ENCODE data around the gene CFDP1. TPM values are rescaled to one million over a fixed set of nuclear protein-coding genes. Genes with fewer than 3 reads are reported as not detected.
A peak's percentile ranks its signal among the peaks of the same experiment; 100 is the strongest.

Gene CFDP1
- total and polyA plus RNA-seq, 2 experiments from 2014 or later = 103 to 114 TPM

DNA sequence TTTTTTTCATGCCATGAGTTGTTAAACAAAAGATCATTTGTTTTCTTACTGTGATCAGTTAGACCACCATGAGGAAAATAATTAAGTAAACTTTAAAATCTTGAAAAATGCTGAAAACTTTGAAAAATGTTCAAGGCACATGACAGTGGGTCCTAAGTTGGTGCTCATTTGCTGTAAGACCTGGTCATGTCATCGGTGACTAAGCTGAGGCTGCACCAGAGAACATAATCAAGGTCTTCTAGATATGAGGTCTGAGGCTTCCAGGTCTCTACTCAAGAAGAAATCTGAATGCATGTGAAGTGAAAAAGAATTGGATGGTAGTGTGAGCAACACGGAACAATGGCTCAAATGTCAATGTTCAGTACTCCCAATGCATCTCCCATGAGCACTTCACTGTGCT, 87.6 kb downstream of the CFDP1 start:
- Histone ChIP-seq H3K4me1 (ENCODE audit: low read depth) (peaks cover 24% of the 10 kb centered on the region), H3K27ac (no peak overlapping the region), H3K4me3 (no peak overlapping the region), H3K36me3 (no peaks in the 10 kb centered on the region), H3K9me3 (ENCODE audit: low read depth) (no peaks in the 10 kb centered on the region), H3K27me3 (no peaks in the 10 kb centered on the region)
- DNase-seq (ENCODE audit: low read depth in 1 of 2, low spot score in 1 of 2) = no peak
- TF ChIP-seq, protein P1, sequence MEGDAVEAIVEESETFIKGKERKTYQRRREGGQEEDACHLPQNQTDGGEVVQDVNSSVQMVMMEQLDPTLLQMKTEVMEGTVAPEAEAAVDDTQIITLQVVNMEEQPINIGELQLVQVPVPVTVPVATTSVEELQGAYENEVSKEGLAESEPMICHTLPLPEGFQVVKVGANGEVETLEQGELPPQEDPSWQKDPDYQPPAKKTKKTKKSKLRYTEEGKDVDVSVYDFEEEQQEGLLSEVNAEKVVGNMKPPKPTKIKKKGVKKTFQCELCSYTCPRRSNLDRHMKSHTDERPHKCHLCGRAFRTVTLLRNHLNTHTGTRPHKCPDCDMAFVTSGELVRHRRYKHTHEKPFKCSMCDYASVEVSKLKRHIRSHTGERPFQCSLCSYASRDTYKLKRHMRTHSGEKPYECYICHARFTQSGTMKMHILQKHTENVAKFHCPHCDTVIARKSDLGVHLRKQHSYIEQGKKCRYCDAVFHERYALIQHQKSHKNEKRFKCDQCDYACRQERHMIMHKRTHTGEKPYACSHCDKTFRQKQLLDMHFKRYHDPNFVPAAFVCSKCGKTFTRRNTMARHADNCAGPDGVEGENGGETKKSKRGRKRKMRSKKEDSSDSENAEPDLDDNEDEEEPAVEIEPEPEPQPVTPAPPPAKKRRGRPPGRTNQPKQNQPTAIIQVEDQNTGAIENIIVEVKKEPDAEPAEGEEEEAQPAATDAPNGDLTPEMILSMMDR (IDR thresholded peaks at IDR 0.05; ENCODE audit: low read depth, low read length) = no peak

DNA sequence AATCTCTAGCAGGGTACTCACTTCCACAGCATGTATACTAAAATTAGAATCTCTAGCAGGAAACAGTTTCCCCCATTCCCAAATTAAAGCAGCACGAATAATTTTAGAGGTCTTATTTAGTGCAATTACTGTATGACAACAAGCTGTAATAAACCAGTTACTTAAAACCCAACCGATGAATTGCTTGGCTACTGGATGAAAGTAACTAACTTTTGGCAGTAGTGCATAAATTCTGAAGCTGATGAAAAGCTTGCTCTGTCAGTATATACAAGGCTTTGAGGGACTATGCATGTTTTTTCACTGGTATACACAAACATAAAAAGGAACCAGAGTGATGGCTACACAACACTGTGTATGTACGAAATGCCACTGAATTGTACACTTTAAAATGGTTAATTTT, 89.4 kb downstream of the CFDP1 start:
- Histone ChIP-seq H3K27me3 (no peaks in the 10 kb centered on the region), H3K4me3 (no peak overlapping the region), H3K4me1 (ENCODE audit: low read depth) (peaks cover 39% of the 10 kb centered on the region), H3K36me3 (no peaks in the 10 kb centered on the region), H3K9me3 (ENCODE audit: low read depth) (no peaks in the 10 kb centered on the region), H3K27ac (no peak overlapping the region)
- TF ChIP-seq, protein P1 (IDR thresholded peaks at IDR 0.05; ENCODE audit: low read depth, low read length) = no peak
- DNase-seq (ENCODE audit: low read depth in 1 of 2, low spot score in 1 of 2) = no peak

DNA sequence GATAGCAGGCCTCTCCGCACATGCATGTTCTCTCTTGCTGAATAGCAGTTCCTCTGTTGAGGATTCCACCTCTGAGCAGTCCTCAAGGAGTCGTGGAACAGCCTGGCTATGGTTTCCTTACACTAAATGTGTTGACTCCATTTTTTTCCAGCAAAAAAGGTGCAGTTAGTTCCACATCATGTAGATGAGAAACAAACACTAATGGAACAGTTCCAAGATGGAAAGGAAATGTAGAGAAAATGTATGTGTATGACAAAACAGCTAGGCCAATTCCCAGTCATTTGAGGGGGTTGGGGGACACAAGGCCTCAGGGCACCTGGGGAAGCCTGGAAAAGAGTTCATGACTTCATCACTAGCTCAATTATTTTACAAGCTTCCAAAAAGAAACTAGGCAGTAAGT, 90.0 kb downstream of the CFDP1 start:
- H3K4me1 ChIP-seq (ENCODE audit: low read depth) = peaks cover 39% of the 10 kb centered on the region
- peak overlapping the region; percentile 92 for H3K27ac ChIP-seq
- no peak overlapping the region for H3K4me3 ChIP-seq
- no peaks in the 10 kb centered on the region for H3K27me3 ChIP-seq
- H3K9me3 ChIP-seq (ENCODE audit: low read depth) = no peaks in the 10 kb centered on the region
- H3K36me3 ChIP-seq = no peaks in the 10 kb centered on the region
- DNase-seq (ENCODE audit: low read depth in 1 of 2, low spot score in 1 of 2) = no peak
- TF ChIP-seq, protein P1 (IDR thresholded peaks at IDR 0.05; ENCODE audit: low read depth, low read length) = no peak

DNA sequence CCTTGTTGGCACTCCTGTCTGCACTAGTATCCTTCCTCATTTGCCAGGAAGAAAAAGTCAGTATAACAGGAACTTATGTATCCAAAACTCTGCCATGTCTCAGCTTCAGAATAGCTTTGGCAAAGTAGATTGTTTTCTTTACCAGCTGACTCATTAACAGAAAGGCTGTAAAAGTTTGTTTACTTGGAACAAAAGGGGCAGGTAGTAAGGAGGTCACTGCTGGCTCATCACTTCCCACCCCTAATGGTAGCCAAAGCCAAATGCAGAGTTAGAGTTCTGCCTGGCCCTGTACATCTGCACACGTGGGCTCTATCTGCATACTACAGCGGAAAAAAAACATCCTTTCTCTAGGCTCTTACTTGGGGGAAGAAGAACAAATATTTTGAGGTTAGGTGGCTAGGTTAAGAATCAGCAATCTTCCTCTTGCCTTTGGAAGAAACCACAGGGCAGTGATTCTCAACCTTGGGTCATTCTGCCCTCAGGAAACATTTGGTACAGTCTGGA, 90.9 kb downstream of the CFDP1 start:
- no peak overlapping the region for H3K4me3 ChIP-seq
- TF ChIP-seq, protein P1 (IDR thresholded peaks at IDR 0.05; ENCODE audit: low read depth, low read length) = no peak
- no peaks in the 10 kb centered on the region for H3K9me3 ChIP-seq (ENCODE audit: low read depth)
- H3K27ac ChIP-seq = peak overlapping the region; percentile 92
- H3K27me3 ChIP-seq = no peaks in the 10 kb centered on the region
- no peaks in the 10 kb centered on the region for H3K36me3 ChIP-seq
- peak in 1 of 2 donors; percentile 56 for DNase-seq (ENCODE audit: low read depth in 1 of 2, low spot score in 1 of 2)
- H3K4me1 ChIP-seq (ENCODE audit: low read depth) = peaks cover 39% of the 10 kb centered on the region

DNA sequence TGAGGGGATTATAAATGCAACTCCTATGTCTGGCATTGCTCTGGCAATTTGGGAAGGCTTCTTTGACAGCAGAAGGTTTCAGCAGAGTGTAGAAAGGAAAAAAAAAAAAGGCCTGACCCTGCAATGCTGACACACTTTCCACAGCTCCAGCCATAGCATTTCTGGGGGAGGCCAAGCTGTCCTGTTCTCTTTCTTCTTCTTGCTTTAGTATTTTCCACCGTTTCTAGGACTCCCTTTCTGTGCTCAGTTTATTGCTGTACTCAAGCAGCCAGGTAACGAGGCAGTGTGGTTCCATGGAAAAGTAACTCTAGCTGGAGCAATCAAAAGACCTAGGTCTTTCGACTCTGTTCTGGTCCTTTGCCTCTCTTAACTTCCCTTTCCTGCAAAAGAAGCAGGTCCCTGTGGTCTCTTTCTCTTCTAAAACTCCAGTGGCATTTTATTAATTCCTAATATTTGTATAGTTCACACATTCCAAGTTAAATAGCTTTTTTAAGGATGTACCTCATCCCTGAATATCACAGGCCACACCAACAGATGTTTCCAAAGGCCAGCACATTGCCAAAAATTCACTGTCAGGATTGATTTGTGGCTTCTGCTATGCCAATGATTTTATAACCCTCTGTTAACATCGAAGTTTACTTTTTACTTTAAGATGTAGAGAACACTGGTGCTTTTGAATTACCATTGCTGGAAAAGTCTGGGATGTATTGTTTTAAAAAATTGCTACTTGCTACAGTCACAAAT, 91.6 kb downstream of the CFDP1 start:
- no peaks in the 10 kb centered on the region for H3K27me3 ChIP-seq
- peaks cover 39% of the 10 kb centered on the region for H3K4me1 ChIP-seq (ENCODE audit: low read depth)
- H3K4me3 ChIP-seq = no peak overlapping the region
- TF ChIP-seq, protein P1 (IDR thresholded peaks at IDR 0.05; ENCODE audit: low read depth, low read length) = no peak
- H3K9me3 ChIP-seq (ENCODE audit: low read depth) = no peaks in the 10 kb centered on the region
- H3K27ac ChIP-seq = peak overlapping the region; percentile 92
- no peaks in the 10 kb centered on the region for H3K36me3 ChIP-seq
- peak in 1 of 2 donors; percentile 32 for DNase-seq (ENCODE audit: low read depth in 1 of 2, low spot score in 1 of 2)

Data from cardiac muscle cell (in vitro differentiated cells and primary cell).